Measurements from ENCODE around the gene CDH1.

DNA sequence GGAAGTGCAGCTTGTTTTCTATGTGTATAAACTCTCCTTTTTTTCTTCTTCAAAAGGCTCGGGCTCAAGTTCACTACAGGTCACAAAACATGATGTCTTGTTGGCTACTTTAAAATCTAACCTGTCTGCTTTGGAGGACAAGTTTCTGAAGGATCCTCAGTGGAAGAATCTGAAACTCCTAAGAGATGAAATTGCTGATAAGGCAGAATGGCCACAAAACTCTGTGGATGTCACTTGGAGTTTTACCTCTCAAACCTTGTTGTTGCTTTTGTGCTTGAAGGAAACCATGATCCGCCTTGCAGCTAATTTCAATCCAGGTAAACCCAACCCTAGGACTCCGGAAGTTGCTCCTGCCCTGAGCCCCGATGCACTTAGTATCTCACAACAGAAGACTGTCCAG lies 122.7 kb downstream of the CDH1 start:
- TF ChIP-seq POLR2A (IDR thresholded peaks at IDR 0.05) = no peak
- no peak for TF ChIP-seq CTCF (IDR thresholded peaks at IDR 0.05)

Measured in heart left ventricle (tissue), 13 donors.